ENCODE results near the gene SEMA5A.
"Not testable (repeated sequence)": the region's sequence is repeated elsewhere in the genome, so short reads cannot be mapped to it uniquely, and the experiment has no call there.

- TF ChIP-seq CTCF (optimal IDR thresholded peaks at IDR 0.05 in 1 of 3, IDR thresholded peaks at IDR 0.05 in 1 of 3, conservative IDR thresholded peaks at IDR 0.05 in 1 of 3; ENCODE audit: extremely low read depth in 1 of 3, insufficient read depth in 2 of 3, low read length in 3 of 3); EZH2 (IDR thresholded peaks at IDR 0.05; ENCODE audit: low read length): not testable (repeated sequence)
These were observed 192.8 kb downstream of the SEMA5A start for GRCh38 chr5:9353048-9353447.

All from keratinocyte (primary cell).